Natural killer cell treated with Interleukin-12 subunit alpha and Interleukin-12 subunit beta and Interleukin-15 and Interleukin-18, amount 100 ng/mL, for 72 hours (primary cell): Measurements from ENCODE around the gene ACOT11. TPM values are rescaled to one million over a fixed set of nuclear protein-coding genes. Genes with fewer than 3 reads are reported as not detected.

ENCODE experiments used
- ATAC-seq, 2 donors: fragments of 150-1000 bp; cut with Tn5 transposase in 1 of 2; sonication (Bioruptor Pico), chemical (Tn5 transposase) in 1 of 2; 2 replicates each; pipeline ENCODE4 v1.10.0; 2021
- DNase-seq: peaks from one replicate; pipeline ENCODE4 v3.0.0; 2022; ENCODE audit warnings: low spot score
- H3K27ac Mint-ChIP-seq, 2 donors: 1 replicate in 1 of 2; 2 replicates in 1 of 2; pipeline ENCODE4 v1.8.0; 2022; ENCODE audit warnings: mixed read lengths in 2 of 2, mild to moderate bottlenecking in 1 of 2, moderate library complexity in 1 of 2
- H3K27me3 Mint-ChIP-seq, 2 donors: 1 replicate in 1 of 2; 2 replicates in 1 of 2; pipeline ENCODE4 v1.8.0; 2022; ENCODE audit warnings: mixed read lengths in 2 of 2
- H3K36me3 Mint-ChIP-seq: one replicate; pipeline ENCODE4 v1.8.0; 2022; ENCODE audit warnings: mixed read lengths
- H3K4me1 Mint-ChIP-seq, 2 donors: 1 replicate in 1 of 2; 2 replicates in 1 of 2; pipeline ENCODE4 v1.8.0; 2022; ENCODE audit warnings: low read depth in 2 of 2, mixed read lengths in 2 of 2, mild to moderate bottlenecking in 1 of 2
- H3K4me3 Mint-ChIP-seq: one replicate; pipeline ENCODE4 v1.8.0; 2022; ENCODE audit warnings: mixed read lengths
- H3K9me3 Mint-ChIP-seq: 2 replicates; pipeline ENCODE4 v1.8.0; 2022; ENCODE audit warnings: mixed read lengths
- total RNA-seq, 2 donors: library from RNA; stranded (reverse); gene quantifications; one replicate each; pipeline ENCODE4 v1.2.3, GENCODE V29; 2022

Gene ACOT11
- total RNA-seq, 2 donors from 2014 or later = 0.33 to 0.52 TPM

DNA sequence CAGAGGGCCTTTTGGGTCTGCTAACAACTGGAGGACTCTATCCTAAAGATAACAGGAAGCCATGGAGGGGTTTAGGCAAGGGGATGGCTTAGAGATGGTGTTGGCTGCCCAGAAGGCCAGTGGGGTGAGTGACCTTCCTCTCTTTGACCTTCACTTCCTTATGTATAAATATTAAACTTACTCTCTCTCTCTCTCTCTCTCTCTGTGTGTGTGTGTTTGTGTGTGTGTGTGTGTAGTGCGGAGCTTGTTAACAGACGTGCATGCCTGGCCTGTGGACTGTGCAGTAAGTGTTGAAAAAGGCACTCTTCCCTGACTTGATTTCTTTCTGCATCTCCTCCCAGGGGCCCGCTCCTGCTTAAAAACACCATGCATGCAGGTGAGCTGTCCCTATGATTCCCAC is 103.6 kb downstream of the ACOT11 start:
- Mint-ChIP-seq H3K9me3 (no peaks in the 10 kb centered on the region), H3K4me1 (no peaks in the 10 kb centered on the region), H3K27ac (no peak overlapping the region), H3K36me3 (no peaks in the 10 kb centered on the region), H3K27me3 (peaks cover 14 to 21% of the 10 kb centered on the region in 2 donors), H3K4me3 (no peak overlapping the region)
- DNase-seq (no peak), ATAC-seq (no peak)

DNA sequence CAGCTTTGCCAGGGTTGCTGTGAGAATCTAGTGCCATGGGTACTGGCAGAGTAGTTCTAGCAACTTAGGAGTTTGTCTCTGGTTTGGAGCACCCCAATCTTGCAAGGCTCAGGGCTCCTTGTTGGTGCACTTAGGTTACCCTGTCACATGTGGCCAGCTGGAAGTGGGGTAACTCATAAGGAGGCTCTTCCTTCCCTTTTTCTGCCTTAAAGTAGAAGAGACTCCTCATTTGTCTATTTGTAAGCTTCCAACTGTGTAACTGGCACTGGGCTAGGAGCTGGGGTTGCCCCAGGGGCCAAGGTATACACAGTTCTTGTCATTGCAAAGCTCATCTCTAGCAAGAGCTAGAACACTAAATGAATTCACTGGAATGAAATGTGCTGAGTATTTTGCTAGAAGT is 104.1 kb downstream of the ACOT11 start:
- H3K4me1 Mint-ChIP-seq = no peaks in the 10 kb centered on the region
- DNase-seq (no peak), ATAC-seq (no peak)
- no peak overlapping the region for H3K4me3 Mint-ChIP-seq
- no peaks in the 10 kb centered on the region for H3K9me3 Mint-ChIP-seq
- H3K27me3 Mint-ChIP-seq = peaks cover 14 to 21% of the 10 kb centered on the region in 2 donors
- no peaks in the 10 kb centered on the region for H3K36me3 Mint-ChIP-seq
- H3K27ac Mint-ChIP-seq = no peak overlapping the region

DNA sequence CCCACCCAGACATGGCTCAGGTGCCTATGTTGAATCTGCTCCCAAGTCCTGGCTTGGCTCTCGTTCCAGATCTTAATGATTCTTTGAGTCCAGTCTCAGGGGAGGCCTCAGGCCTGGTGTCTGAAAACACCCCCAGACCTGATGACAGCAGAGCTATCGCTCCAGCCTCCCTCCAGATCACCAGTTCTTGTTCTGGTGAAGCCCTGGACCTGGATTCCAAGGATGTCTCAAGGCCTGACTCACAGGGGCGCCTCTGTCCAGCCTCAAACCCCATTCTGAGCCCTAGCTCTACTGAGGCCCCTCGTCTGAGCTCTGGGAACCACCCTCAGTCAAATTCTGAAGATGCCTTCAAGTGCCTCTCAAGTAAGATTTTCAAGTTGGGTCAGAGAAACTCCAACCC is 105.0 kb downstream of the ACOT11 start:
- Mint-ChIP-seq H3K27ac (no peak overlapping the region), H3K4me3 (no peak overlapping the region), H3K4me1 (no peaks in the 10 kb centered on the region), H3K27me3 (peaks cover 14 to 21% of the 10 kb centered on the region in 2 donors), H3K9me3 (peaks cover 2% of the 10 kb centered on the region), H3K36me3 (no peaks in the 10 kb centered on the region)
- ATAC-seq (peak in 1 of 2 donors; percentile 15), DNase-seq (no peak)

DNA sequence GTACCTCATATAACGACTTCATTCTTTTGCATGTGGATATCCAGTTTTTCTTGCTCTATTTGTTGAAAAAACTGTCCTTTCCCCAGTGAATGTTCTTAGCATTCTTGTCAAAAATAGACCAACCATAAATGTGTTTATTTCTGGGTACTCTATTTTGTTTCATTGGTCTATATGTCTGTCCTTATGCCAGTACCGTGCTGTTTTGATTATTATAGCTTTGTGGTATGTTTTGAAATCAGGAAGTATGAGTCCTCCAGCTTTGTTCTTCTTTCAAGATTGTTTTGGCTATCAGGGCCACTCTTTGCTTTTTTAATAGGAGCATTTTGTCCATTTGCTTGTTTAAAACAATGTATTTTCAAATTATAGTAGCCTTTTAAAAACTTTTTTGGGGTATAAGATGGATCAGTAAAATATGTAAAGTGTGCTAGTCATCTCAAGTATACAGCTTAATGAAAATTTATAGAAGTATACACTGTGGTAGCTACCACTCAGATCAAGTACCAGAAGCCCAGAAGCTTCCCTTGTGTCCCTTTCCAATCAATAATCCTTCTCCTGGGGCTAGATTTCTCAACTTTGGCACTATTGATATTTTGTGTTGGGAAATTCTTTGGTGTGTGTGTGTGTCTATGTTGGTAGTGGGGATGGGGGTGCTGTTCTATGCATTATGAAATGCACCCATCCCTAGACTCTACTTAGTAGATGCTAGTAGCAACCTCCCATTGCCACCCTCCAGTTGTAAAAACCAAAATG is 110.3 kb downstream of the ACOT11 start:
- Mint-ChIP-seq H3K4me3 (no peak overlapping the region), H3K27ac (no peak overlapping the region), H3K9me3 (peaks cover 6% of the 10 kb centered on the region), H3K4me1 (no peaks in the 10 kb centered on the region), H3K36me3 (no peaks in the 10 kb centered on the region), H3K27me3 (no peaks in the 10 kb centered on the region)
- ATAC-seq (no peak), DNase-seq (no peak)

Other genes starting within 250 kb of the ACOT11 start
- 10 to 100 TPM; 59.0 to 92.1 TPM for gene SSBP3, start 141.8 kb upstream of the ACOT11 start, total RNA-seq
- gene FAM151A, start 75.3 kb downstream of the ACOT11 start, total RNA-seq = not detected
- gene MROH7, start 93.6 kb downstream of the ACOT11 start, total RNA-seq = under 1 TPM in 1 of 2 donors, not detected in 1; 0.84 TPM
- gene TTC4, start 167.6 kb downstream of the ACOT11 start, total RNA-seq = 10 to 100 TPM; 30.2 to 33.9 TPM
- 1 to 10 TPM; 4.6 to 4.9 TPM for gene PARS2, start 216.3 kb downstream of the ACOT11 start, total RNA-seq